HL-60 (cell line): Measurements from ENCODE around the gene TMCO4.

Experiments
- DNase-seq, 2 experiments: peaks; one replicate each; pipeline ENCODE4 v3.0.0-alpha.2; 2010 to 2020; ENCODE audit warnings: low read depth in 1 of 2, low spot score in 1 of 2
- H3K27ac ChIP-seq: fragments of 250-450 bp; sonication (Bioruptor Pico); replicated peaks from 2 replicates; pipeline ENCODE4 v1.5.1; 2020; ENCODE audit warnings: mild to moderate bottlenecking, moderate library complexity
- H3K27me3 ChIP-seq: fragments of 250-450 bp; sonication (Bioruptor Pico); 2 replicates; pipeline ENCODE4 v1.5.1; 2021; ENCODE audit warnings: mild to moderate bottlenecking, moderate library complexity; ENCODE audit not compliant: insufficient read depth, poor library complexity, severe bottlenecking
- H3K4me3 ChIP-seq: replicated peaks from 2 replicates; pipeline ENCODE4 v1.5.1; 2011; ENCODE audit warnings: mild to moderate bottlenecking, control low read depth, low read length; ENCODE audit not compliant: insufficient read depth
- CTCF ChIP-seq: IDR thresholded peaks from one replicate; pipeline ENCODE4 v1.5.1; 2011; ENCODE audit warnings: low read length, control low read depth, inconsistent platforms; ENCODE audit not compliant: insufficient read depth
- GABPA ChIP-seq: IDR thresholded peaks from 2 replicates; pipeline ENCODE4 v1.6.1; 2012; ENCODE audit warnings: low read depth
- POLR2AphosphoS5 ChIP-seq: IDR thresholded peaks from 2 replicates; pipeline ENCODE4 v1.6.1; 2012; ENCODE audit warnings: low read depth
- REST ChIP-seq: IDR thresholded peaks from 2 replicates; pipeline ENCODE4 v1.6.1; 2012; ENCODE audit warnings: low read depth; ENCODE audit not compliant: insufficient replicate concordance
- SPI1 ChIP-seq: IDR thresholded peaks from 2 replicates; pipeline ENCODE4 v1.6.1; 2012; ENCODE audit warnings: low read depth, mild to moderate bottlenecking, borderline replicate concordance

TMCO4 gene

GRCh38 chr1:19731311-19731821 is 68.3 kb downstream of the TMCO4 start:
- TF ChIP-seq GABPA: no peak
- TF ChIP-seq SPI1: no peak
- TF ChIP-seq CTCF: no peak
- TF ChIP-seq POLR2AphosphoS5: no peak
- no peak for TF ChIP-seq REST
- Histone ChIP-seq H3K27ac (no peak overlapping the region), H3K4me3 (no peak overlapping the region), H3K27me3 (no peaks in the 10 kb centered on the region)
- no peak for DNase-seq

- H3K27me3 ChIP-seq: no peaks in the 10 kb centered on the region
These were observed 68.9 kb downstream of the TMCO4 start for GRCh38 chr1:19730793-19731192.

More at GRCh38 chr1:19730793-19731192, 68.9 kb downstream of the TMCO4 start:
- TF ChIP-seq REST (no peak), CTCF (no peak), SPI1 (no peak), GABPA (no peak), POLR2AphosphoS5 (no peak)
- Histone ChIP-seq H3K27ac (no peak overlapping the region), H3K4me3 (no peak overlapping the region)
- DNase-seq: no peak
